Measurements from ENCODE around the gene EFTUD2.

DNA sequence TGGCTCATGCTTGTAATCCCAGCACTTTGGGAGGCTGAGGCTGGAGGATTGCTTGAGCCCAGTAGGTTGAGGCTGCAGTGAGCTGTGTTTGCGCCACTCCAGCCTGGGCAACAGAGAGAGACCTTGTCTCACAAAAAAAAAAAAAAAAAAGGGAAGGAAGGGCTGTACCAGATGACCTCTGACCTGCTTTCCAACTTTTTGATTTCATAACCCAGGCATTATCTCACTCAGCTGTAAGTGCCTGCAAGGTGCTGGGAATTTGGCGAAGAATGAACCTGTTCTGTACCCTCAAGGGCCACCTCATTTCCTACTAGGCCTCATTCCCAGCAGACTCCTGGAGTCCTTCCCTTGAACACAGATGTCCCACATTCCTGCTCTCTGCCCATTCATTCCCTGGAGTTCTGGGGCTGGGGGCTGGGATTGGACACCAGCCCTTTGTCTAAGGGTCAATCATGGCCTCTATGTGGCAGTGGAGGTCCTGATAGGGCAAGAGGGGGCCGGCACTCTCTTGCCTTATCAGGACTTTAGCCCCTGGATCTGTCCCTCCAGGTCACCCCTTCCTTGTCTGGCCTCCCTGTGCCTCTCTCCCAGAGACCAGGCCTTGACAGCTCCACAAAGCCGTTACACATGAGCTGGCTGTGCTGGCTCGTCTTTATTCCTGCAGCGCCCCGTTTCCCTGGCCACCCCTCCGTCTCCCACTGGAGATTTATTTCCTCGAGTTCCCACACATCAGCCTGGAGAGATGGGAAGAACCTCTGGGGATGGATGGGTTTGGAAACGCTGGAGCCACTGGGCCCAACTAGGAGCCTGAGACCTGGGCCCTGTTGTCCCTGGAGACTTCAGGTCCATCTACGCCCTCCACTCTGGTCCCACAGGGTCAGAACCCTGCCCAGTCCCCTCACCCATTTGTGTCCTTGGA lies 16.9 kb upstream of the EFTUD2 start:
- TF ChIP-seq ZNF416 (tag by site-specific recombination; IDR thresholded peaks at IDR 0.05) (no peak), CTCF (tag by site-specific recombination; IDR thresholded peaks at IDR 0.05) (no peak), ZNF768 (tag by site-specific recombination; IDR thresholded peaks at IDR 0.05) (no peak)
- TF ChIP-seq, protein P1, sequence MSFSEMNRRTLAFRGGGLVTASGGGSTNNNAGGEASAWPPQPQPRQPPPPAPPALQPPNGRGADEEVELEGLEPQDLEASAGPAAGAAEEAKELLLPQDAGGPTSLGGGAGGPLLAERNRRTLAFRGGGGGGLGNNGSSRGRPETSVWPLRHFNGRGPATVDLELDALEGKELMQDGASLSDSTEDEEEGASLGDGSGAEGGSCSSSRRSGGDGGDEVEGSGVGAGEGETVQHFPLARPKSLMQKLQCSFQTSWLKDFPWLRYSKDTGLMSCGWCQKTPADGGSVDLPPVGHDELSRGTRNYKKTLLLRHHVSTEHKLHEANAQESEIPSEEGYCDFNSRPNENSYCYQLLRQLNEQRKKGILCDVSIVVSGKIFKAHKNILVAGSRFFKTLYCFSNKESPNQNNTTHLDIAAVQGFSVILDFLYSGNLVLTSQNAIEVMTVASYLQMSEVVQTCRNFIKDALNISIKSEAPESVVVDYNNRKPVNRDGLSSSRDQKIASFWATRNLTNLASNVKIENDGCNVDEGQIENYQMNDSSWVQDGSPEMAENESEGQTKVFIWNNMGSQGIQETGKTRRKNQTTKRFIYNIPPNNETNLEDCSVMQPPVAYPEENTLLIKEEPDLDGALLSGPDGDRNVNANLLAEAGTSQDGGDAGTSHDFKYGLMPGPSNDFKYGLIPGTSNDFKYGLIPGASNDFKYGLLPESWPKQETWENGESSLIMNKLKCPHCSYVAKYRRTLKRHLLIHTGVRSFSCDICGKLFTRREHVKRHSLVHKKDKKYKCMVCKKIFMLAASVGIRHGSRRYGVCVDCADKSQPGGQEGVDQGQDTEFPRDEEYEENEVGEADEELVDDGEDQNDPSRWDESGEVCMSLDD (tag by site-specific recombination; IDR thresholded peaks at IDR 0.05), result no peak
- TF ChIP-seq, protein P2, sequence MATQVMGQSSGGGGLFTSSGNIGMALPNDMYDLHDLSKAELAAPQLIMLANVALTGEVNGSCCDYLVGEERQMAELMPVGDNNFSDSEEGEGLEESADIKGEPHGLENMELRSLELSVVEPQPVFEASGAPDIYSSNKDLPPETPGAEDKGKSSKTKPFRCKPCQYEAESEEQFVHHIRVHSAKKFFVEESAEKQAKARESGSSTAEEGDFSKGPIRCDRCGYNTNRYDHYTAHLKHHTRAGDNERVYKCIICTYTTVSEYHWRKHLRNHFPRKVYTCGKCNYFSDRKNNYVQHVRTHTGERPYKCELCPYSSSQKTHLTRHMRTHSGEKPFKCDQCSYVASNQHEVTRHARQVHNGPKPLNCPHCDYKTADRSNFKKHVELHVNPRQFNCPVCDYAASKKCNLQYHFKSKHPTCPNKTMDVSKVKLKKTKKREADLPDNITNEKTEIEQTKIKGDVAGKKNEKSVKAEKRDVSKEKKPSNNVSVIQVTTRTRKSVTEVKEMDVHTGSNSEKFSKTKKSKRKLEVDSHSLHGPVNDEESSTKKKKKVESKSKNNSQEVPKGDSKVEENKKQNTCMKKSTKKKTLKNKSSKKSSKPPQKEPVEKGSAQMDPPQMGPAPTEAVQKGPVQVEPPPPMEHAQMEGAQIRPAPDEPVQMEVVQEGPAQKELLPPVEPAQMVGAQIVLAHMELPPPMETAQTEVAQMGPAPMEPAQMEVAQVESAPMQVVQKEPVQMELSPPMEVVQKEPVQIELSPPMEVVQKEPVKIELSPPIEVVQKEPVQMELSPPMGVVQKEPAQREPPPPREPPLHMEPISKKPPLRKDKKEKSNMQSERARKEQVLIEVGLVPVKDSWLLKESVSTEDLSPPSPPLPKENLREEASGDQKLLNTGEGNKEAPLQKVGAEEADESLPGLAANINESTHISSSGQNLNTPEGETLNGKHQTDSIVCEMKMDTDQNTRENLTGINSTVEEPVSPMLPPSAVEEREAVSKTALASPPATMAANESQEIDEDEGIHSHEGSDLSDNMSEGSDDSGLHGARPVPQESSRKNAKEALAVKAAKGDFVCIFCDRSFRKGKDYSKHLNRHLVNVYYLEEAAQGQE (tag by site-specific recombination; IDR thresholded peaks at IDR 0.05), result no peak

Measured in HEK293 (cell line).